ENCODE data around the gene HELZ2.

HELZ2 gene

DNA sequence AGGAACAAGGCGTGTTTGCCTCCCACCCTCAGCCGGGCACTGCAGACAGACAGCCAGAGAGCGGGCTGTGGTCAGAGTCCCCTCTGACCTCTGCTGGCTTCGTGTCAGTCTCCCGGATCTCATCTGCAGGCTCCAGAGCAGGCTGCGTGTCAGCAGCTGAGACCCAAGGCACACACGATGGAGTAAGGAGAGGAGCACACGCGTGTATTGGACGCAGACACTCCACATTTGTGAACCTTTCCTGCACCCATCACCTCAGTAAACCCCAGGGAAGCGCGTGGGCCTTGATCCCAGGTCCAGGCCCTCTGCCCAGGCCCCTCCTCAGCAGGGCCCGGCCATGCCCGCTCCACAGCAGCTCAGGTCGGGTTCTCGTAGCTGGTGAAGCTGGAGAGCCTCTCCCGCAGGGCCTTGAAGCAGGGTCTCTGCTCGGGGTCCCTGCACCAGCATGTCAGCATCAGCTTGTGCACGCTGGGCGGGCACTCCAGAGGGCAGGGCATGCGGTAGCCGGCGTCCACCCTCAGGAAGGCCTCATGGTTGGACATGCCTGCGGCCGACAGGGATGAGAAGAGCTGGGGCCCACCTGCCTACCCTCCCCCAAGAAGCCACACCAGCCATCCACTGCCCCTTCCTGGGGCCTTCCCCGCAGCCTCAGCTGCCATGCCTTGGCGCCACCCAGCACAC lies 44.7 kb downstream of the HELZ2 start:
- TF ChIP-seq TAF1 (IDR thresholded peaks at IDR 0.05; ENCODE audit: borderline replicate concordance, insufficient read depth, low read length) (no peak), POLR2AphosphoS5 (IDR thresholded peaks at IDR 0.05; ENCODE audit: low read depth, low read length) (no peak), FOXP2 (optimal IDR thresholded peaks at IDR 0.05; ENCODE audit: borderline replicate concordance, extremely low read depth, extremely low read length, insufficient read depth) (no peak), SIN3A (IDR thresholded peaks at IDR 0.05; ENCODE audit: borderline replicate concordance, insufficient read depth, low read length) (no peak)
- TF ChIP-seq, protein P1, sequence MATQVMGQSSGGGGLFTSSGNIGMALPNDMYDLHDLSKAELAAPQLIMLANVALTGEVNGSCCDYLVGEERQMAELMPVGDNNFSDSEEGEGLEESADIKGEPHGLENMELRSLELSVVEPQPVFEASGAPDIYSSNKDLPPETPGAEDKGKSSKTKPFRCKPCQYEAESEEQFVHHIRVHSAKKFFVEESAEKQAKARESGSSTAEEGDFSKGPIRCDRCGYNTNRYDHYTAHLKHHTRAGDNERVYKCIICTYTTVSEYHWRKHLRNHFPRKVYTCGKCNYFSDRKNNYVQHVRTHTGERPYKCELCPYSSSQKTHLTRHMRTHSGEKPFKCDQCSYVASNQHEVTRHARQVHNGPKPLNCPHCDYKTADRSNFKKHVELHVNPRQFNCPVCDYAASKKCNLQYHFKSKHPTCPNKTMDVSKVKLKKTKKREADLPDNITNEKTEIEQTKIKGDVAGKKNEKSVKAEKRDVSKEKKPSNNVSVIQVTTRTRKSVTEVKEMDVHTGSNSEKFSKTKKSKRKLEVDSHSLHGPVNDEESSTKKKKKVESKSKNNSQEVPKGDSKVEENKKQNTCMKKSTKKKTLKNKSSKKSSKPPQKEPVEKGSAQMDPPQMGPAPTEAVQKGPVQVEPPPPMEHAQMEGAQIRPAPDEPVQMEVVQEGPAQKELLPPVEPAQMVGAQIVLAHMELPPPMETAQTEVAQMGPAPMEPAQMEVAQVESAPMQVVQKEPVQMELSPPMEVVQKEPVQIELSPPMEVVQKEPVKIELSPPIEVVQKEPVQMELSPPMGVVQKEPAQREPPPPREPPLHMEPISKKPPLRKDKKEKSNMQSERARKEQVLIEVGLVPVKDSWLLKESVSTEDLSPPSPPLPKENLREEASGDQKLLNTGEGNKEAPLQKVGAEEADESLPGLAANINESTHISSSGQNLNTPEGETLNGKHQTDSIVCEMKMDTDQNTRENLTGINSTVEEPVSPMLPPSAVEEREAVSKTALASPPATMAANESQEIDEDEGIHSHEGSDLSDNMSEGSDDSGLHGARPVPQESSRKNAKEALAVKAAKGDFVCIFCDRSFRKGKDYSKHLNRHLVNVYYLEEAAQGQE (IDR thresholded peaks at IDR 0.05; ENCODE audit: insufficient read depth in 1 of 2, low read depth in 2 of 2, low read length in 2 of 2): no peak

DNA sequence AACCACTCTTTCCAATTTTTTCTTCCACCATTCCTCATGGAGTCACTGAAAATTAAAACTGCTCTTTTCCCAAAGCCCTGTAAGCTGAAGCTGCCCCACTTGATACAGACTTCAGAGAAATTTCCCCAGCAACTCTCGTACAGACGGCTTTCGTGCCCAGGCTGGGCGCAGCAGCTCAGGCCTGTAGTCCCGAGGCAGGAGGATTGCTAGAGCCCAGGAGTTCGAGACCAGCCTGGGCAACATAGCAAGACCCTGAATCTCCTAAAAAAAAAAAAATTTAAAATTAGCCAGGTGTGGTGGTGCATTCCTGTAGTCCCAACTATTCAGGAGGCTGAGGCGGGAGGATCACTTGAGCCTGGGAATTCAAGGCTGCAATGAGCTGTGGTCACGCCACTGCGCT lies 46.9 kb downstream of the HELZ2 start:
- TF ChIP-seq FOXP2 (optimal IDR thresholded peaks at IDR 0.05; ENCODE audit: borderline replicate concordance, extremely low read depth, extremely low read length, insufficient read depth): no peak
- TF ChIP-seq, protein P1 (IDR thresholded peaks at IDR 0.05; ENCODE audit: insufficient read depth in 1 of 2, low read depth in 2 of 2, low read length in 2 of 2): no peak

DNA sequence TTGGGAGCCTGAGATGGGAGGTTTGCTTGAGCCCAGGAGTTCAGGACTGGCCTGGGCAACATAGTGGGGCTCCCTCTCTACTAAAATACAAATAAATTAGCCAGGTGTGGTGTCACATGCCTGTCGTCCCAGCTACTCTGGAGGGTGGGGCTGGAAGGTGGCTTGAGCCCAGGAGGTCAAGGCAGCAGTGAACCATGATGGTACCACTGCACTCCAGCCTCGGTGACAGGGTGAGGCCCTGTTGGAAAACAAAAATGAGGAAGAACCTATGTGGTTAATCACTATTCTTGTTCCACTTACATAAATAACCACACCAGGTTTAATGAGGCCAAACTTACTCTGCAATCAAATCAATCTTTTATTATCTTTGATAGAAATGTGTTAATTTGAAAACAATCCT lies 48.1 kb downstream of the HELZ2 start:
- no peak for TF ChIP-seq FOXP2 (optimal IDR thresholded peaks at IDR 0.05; ENCODE audit: borderline replicate concordance, extremely low read depth, extremely low read length, insufficient read depth)
- no peak for TF ChIP-seq POLR2AphosphoS5 (IDR thresholded peaks at IDR 0.05; ENCODE audit: low read depth, low read length)
- TF ChIP-seq, protein P1 (IDR thresholded peaks at IDR 0.05; ENCODE audit: insufficient read depth in 1 of 2, low read depth in 2 of 2, low read length in 2 of 2): no peak
- TF ChIP-seq SIN3A (IDR thresholded peaks at IDR 0.05; ENCODE audit: borderline replicate concordance, insufficient read depth, low read length): no peak
- no peak for TF ChIP-seq TAF1 (IDR thresholded peaks at IDR 0.05; ENCODE audit: borderline replicate concordance, insufficient read depth, low read length)

DNA sequence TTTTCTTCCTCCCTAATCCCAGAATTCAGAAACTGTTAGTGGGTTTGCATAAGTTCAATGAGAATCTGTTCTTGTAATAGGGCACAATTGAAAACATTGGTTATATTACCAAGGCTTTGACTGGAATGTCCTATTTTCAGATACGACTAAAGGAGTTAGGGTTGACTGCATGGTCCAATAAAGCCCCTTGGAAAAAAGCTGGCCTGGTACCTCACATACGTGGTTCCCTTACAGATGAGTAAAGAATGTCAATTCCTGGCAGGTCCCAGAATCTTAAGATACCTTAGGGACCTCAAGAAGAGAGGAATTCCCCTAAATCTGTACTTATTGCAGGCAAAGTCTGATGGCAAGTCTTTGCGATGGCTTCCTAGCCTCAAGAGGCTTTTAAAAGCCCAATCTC lies 48.9 kb downstream of the HELZ2 start:
- TF ChIP-seq TAF1 (IDR thresholded peaks at IDR 0.05; ENCODE audit: borderline replicate concordance, insufficient read depth, low read length) (no peak), SIN3A (IDR thresholded peaks at IDR 0.05; ENCODE audit: borderline replicate concordance, insufficient read depth, low read length) (no peak), FOXP2 (optimal IDR thresholded peaks at IDR 0.05; ENCODE audit: borderline replicate concordance, extremely low read depth, extremely low read length, insufficient read depth) (no peak), POLR2AphosphoS5 (IDR thresholded peaks at IDR 0.05; ENCODE audit: low read depth, low read length) (no peak; the same call in 1 of the 2 replicates)
- TF ChIP-seq, protein P1 (IDR thresholded peaks at IDR 0.05; ENCODE audit: insufficient read depth in 1 of 2, low read depth in 2 of 2, low read length in 2 of 2): no peak

All from PFSK-1 (cell line).